Measurements from ENCODE around the gene CAPZB.

GRCh38 chr1:19442154-19443096 is 42.9 kb downstream of the CAPZB start:
- TF ChIP-seq EZH2 (IDR thresholded peaks at IDR 0.05; ENCODE audit: borderline replicate concordance, low read depth, low read length, severe bottlenecking), result no peak
- no peak for TF ChIP-seq CTCF (IDR thresholded peaks at IDR 0.05; ENCODE audit: borderline replicate concordance, extremely low read depth, low read length, poor library complexity, severe bottlenecking)

Data from DND-41 (cell line).